SK-N-DZ (cell line): Measurements from ENCODE around the gene ETHE1.
A peak's percentile ranks its signal among the peaks of the same experiment; 100 is the strongest.

Source experiments
- DNase-seq: peaks from one replicate; pipeline ENCODE4 v3.0.0-alpha.2; 2015; ENCODE audit warnings: low spot score

Gene ETHE1

GRCh38 chr19:43490759-43491158, 36.2 kb downstream of the ETHE1 start:
- no peak for DNase-seq

- DNase-seq: no peak
Measured at GRCh38 chr19:43489979-43490599, 36.9 kb downstream of the ETHE1 start.

DNA sequence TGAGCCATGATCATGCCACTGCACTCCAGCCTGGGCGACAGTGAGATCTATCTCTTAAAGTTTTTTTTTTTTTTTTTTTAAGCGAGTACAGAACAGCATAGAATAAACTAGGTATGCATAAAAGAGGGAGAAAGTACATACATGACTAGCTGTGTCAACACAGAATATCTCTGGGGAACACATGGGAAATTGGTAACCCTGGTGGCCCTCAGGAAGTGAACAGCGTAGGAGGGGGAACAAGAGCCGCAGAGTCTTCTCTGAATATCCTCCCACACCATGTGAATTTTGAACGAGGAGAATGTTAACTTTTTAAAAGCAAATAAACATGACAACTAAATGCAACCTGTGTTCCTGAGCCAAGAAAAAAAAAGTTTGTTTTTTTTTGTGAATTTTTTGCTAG, 37.7 kb downstream of the ETHE1 start:
- no peak for DNase-seq

- DNase-seq: no peak
Measured at GRCh38 chr19:43488179-43488578, 38.8 kb downstream of the ETHE1 start.

DNA sequence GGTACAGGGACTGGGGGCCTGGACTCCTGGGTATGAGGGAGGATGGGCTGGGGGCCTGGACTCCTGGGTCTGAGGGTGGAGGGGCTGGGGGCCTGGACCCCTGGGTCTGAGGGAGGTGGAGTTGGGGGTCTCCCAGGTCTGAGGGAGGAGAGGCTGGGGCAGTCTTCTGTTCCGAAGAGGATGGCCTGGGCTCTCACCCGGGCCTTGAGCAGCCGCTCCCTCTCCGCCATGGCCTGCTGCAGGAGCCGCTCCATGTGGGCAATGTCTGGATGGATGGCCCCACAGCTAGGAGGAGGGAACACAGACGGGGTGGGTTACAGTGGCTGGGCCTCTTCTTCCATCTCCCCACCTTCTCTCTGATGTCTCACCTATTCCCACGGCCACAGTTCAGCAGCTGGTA, 40.6 kb downstream of the ETHE1 start:
- no peak for DNase-seq

DNA sequence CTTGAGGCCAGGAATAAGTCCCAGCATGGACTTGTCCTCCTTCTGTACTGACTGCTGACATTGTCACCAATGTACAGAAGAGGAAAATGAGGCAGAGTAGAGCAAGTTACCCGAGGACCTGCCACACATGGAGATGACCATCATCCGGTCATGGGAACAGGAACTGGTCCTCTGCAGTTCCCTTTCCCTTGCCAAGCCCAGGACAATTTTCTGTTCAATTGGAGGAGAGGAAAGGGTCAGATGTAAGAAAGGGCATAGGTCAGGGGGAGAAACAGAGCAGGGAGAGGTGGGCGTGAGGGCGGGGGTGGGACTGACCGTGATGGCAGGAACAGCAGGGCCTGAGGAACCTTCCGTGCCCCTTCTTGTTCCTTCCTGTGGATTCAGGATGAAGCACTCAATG, 41.0 kb downstream of the ETHE1 start:
- no peak for DNase-seq

DNA sequence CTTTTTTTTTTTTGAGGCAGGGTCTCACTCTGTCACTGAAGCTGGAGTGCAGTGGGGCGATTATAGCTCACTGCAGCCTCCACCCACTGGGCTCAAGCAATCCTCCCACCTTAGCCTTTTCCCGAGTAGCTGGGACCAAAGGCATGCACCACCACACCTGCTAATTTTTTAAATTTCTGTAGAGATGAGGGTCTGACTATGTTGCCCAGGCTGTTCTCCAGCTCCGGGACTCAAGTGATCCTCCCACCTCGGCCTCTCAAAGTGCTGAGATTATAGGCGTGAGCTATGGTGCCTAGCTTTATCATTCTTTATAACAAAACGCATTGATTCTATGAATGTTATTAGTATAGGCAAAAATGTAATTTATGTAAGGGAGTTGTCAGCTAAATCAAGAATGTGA, 43.7 kb downstream of the ETHE1 start:
- DNase-seq: no peak

DNA sequence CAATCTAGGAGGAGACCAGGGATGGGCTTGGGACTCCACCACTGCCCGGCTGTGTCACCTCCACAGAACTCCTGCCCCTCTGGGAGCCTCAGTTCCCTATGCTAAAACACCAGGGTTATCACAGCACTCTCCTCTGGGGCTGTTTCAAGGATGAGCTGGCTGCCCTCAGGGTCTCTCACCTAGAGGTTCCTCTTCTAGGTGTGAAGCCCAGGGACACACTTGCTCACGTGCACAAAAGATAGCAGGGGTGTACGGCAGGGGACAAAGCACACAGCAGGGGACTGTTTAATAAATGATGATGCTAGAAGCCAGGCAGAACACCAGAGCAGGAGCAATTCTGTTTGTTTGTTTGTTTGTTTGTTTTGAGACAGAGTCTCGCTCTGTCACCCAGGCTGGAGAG, 44.8 kb downstream of the ETHE1 start:
- DNase-seq: no peak

DNA sequence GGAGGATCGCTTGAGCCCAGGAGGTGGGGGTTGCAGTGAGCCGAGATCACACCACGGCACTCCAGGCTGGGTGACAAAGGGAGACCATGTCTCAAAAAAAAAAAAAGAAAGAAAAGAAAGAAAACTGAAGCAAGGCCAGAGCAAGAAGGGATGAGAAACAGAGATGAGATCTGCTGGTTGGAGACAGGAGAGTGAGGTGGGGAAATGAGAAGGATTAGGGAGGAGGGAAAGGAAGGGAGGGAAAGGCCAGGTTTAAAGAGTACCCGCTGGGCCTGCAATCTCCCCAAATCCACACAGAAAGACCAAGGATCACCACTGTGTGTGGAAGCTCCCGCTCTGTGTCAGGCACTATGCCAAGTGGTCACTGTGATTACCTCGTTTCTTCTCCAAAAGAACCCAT, 45.3 kb downstream of the ETHE1 start:
- DNase-seq: no peak

DNA sequence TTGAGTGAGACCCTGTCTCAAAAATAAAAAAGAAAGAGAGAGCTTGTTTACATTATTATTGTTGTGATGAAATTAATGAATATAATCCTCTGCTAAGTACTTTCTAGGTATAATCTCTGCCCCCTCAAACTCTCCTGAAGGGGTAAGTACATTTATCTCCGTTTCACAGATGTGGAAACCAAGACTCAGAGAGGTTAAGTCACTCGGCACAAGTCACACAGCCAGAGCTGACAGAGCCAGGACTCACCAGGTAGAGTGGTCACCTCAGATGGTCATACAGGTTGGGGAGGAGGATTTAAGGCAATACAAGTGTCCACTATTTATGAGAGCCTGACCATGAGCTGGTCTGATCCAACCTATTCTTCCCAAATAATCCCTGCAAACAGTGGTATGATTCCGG, 46.4 kb downstream of the ETHE1 start:
- no peak for DNase-seq

- DNase-seq: no peak
Measured at GRCh38 chr19:43479961-43480561, 46.9 kb downstream of the ETHE1 start.

DNA sequence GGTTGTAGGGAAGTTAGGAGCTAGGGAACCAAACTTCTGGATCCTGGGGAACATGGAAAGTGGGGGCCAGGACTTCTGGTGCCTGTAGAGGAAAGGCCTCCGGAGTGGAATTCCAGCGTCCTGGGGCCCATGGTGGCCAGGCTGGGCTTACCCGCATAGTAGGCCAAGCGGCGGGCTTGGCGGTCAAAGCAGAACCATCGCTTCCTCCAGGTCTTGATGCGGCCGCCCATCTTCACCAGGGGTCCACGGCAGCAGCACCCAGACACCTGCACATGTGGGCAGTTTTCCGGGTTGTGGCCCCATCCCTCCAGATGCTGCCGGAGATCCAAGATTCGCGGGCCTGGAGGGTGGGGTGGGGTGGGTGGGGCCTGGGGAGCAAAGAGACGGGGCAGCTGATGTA, 47.8 kb downstream of the ETHE1 start:
- DNase-seq: no peak

GRCh38 chr19:43478323-43478722, 48.7 kb downstream of the ETHE1 start:
- DNase-seq: no peak

- DNase-seq: no peak
Measured at GRCh38 chr19:43476606-43477005, 50.4 kb downstream of the ETHE1 start.

DNA sequence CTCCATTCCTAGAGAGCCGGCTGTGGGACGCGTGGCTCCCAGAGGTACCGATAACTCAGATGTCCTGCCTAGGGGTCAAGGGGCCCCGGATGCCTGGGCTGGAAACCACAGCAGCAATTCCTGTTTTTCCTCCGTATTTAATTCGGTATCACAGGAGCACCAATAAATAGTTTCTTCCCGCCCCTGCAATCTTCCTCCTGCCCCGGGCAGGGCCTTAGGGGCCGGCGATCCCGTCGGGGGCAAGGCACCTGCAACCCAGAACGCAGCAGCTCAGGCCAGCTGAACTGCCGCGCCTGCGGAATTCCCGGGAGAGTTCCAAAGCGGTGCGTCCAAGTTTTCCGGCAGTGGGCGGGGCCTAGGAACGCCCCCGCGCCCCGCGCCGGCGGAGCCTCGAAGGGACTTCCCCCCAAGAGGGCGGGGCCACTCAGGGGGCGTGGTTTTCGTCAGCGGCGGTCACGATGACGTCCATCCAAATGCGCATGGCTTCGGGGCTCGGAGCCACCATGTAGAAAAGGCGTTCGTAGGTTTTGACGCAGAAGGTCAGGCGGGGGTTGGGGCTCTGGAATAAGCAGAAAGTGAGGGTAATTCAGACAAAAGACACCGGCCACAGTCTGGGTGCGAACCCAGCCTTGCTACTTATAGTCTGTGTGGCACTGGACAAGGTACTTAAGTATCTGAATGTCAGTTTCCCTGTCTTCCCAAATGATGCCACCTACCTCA, 51.9 kb downstream of the ETHE1 start:
- DNase-seq: peak; percentile 87

- DNase-seq: no peak
Measured at GRCh38 chr19:43474487-43474886, 52.5 kb downstream of the ETHE1 start.

DNA sequence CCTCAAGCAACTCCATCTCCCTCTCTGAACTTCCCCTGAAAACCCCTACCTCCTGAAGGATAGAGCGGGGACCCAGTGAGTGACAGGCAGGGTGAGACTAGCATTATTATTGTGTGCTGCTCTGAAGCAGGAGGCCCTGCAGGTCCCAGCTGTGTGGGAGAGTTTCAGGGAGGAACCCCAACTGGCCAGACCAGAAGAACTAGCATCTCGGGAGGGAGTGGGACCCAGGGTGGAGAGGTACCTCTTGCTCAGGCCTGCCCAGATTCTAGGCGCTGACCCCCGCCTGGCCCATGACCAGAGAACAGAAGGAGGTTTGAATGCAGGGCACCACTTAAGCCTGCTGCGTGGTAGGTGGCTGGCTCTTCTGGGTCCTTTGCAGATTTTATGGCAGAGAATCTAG, 55.9 kb downstream of the ETHE1 start:
- no peak for DNase-seq

GRCh38 chr19:43470288-43470687, 56.7 kb downstream of the ETHE1 start:
- DNase-seq: no peak

GRCh38 chr19:43469160-43469480, 57.9 kb downstream of the ETHE1 start:
- DNase-seq: no peak

- no peak for DNase-seq
Measured at GRCh38 chr19:43468354-43469159, 58.4 kb downstream of the ETHE1 start.

DNA sequence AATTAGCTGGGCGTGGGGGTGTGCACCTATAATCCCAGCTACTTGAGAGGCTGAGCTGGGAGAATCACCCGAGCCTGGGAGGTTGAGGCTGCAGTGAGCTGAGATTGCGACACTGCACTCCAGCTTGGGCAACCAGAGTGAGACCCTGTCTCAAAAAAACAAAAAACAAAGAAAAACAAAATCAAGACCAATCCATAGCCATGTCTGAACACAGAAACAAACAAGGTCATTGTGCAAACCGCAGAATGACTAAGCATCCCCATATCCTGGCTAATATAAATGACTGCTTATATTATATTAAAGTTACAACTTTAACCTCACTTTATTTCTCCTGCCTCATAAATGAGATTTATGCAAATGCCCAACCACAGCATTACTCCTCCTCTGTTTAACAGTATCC, 59.3 kb downstream of the ETHE1 start:
- no peak for DNase-seq

DNA sequence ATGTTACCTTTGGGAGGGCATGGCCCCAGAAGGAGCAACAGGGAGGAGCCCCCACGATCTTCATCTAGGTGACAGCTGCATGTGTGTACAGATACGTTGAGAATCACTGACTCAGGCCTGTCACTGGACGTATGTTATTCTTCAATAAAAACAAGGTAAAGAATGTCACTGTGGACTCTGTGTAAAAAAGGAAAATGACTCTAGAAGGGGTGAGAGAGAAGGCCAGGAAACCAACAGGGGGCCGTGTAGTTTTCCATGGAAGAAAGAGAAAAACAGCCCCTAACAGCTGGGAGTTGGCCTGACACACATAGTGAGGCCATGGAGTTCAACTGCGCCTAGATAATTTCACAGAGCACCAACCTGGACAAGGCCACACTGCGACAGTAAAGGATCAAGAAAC, 59.7 kb downstream of the ETHE1 start:
- DNase-seq: no peak

DNA sequence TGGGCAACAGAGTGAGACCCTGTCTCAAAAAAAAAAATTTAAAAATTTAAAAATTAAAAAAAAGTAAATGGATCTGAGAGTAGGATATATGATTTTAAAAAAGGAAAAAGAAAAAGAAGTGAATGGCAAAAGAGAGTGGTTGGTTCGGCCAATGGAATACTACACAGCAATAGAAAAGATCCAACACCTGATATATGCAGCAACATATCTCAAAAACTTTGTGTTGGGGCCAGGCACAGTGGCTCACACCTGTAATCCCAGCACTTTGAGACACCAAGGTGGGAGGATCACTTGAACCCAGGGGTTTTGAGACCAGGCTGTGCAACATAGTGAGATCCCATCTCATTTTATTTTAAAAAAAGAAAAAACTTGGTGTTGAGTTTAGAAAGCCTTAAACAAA, 60.2 kb downstream of the ETHE1 start:
- no peak for DNase-seq
